Activated naive CD8-positive, alpha-beta T cell treated with anti-CD3 and anti-CD28 coated beads, Interleukin-2, amount 50 U/mL, for 24 hours (primary cell): ENCODE results near the gene GPRC5B.
A peak's percentile ranks its signal among the peaks of the same experiment; 100 is the strongest.

Source experiments
- ATAC-seq: fragments of 150-1000 bp; cut with Tn5 transposase; one replicate; pipeline ENCODE4 v1.10.0; 2021
- DNase-seq: peaks from one replicate; pipeline ENCODE4 v3.0.0; 2021
- H3K27ac Mint-ChIP-seq: one replicate; pipeline ENCODE4 v1.8.0; 2021; ENCODE audit warnings: mild to moderate bottlenecking, mixed read lengths
- H3K27me3 Mint-ChIP-seq: one replicate; pipeline ENCODE4 v1.8.0; 2021; ENCODE audit warnings: mixed read lengths
- H3K36me3 Mint-ChIP-seq: one replicate; pipeline ENCODE4 v1.8.0; 2021; ENCODE audit warnings: low read depth, mixed read lengths
- H3K4me1 Mint-ChIP-seq: one replicate; pipeline ENCODE4 v1.8.0; 2021; ENCODE audit warnings: mixed read lengths
- H3K4me3 Mint-ChIP-seq: one replicate; pipeline ENCODE4 v1.8.0; 2021; ENCODE audit warnings: mild to moderate bottlenecking, moderate library complexity, mixed read lengths
- H3K9me3 Mint-ChIP-seq: one replicate; pipeline ENCODE4 v1.8.0; 2021; ENCODE audit warnings: mixed read lengths

Gene GPRC5B

DNA sequence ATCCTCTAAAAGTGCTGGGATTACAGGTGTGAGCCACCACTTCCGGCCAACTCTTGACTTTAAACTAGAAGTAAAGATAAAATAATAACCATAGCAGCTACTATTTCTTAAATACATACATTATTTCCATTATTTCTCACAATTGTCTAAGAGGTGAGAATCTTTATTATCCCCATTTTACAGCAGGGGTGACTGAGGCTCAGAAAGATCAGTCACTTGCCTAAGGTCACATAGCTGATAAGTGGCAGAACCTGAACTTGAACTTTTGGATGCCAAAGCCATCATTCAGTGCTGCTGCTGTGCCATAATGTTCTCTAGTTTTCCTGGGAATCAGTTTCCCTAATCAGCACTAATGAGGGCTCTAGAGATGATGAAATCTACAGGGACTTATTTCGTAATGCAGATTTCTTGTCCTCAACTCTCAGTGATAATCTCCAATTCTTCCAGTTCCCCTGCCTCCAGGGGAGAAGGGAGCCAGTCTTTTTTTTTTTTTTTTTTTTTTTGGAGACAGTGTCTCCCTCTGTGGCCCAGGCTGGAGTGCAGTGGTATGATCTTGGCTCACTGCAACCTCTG is 25.2 kb upstream of the GPRC5B start:
- no peak for ATAC-seq
- Mint-ChIP-seq H3K9me3 (no peaks in the 10 kb centered on the region), H3K4me1 (peaks cover 7% of the 10 kb centered on the region), H3K27me3 (peaks cover 20% of the 10 kb centered on the region), H3K27ac (no peak overlapping the region), H3K4me3 (no peak overlapping the region), H3K36me3 (no peaks in the 10 kb centered on the region)
- no peak for DNase-seq

DNA sequence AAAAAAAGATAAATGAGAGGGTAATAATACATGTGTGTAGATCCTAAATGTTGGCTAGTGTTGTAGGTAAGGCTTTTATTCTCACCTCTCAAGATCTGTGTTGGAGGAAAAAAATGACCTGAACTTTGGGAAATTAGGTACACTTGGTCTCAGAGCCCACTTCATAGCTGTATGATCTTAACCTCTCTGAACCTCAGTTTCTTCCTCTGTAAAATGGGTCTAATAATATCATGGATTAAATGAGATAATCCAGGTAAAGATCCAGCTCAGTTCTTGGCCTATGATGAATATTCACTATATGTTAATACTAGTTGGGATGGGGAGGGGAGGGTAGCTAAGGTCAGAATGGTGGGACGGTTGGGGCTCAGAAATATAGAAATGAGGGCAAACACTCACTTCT is 24.3 kb upstream of the GPRC5B start:
- ATAC-seq, result no peak
- Mint-ChIP-seq H3K9me3 (no peaks in the 10 kb centered on the region), H3K27me3 (peaks cover 20% of the 10 kb centered on the region)

DNA sequence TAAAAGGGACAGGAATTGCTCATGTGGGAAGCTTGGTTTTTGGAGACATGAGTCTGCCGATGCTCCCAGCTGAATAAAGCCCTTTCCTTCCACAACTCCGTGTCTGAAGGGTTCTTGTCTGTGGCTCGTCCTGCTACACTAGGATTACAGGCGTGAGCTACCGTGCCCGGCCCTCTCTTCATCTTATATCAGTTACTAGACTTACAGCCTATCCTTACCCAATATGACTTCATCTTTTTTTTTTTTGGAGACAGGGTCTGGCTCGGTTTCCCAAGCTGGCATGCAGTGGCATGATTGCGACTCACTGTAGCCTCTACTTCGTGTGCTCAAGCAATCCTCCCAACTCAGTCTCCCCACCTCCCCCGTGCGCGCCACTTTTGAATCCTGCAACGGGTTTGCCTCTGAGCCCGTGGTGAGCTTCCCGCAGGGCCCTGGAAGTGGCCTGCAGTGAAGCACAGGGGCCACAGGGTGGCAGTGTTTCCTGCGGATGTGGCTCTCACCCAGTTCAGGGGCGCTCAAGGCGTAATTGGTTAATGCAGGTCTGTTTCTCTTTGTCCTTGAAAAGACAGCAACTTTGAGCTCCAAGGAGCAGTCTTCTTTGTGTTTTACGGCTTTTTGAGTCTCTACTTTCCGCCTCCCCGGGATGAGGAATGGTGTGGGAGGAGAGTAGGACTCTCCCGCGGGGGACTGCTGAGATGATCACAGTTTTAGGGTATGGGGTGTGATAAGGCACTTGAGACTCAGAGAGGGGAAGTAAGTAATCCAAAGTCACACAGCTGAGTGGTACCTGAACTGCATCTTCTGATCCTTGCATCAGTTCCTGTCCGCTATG is 22.7 kb upstream of the GPRC5B start:
- ATAC-seq, result peak; percentile 81
- no peaks in the 10 kb centered on the region for H3K9me3 Mint-ChIP-seq
- no peak overlapping the region for H3K4me3 Mint-ChIP-seq
- peaks cover 7% of the 10 kb centered on the region for H3K4me1 Mint-ChIP-seq
- no peaks in the 10 kb centered on the region for H3K36me3 Mint-ChIP-seq
- H3K27me3 Mint-ChIP-seq, result peaks cover 20% of the 10 kb centered on the region
- peak; percentile 71 for DNase-seq
- H3K27ac Mint-ChIP-seq, result no peak overlapping the region

More for the DNA sequence above, 24.3 kb upstream of the GPRC5B start:
- Mint-ChIP-seq H3K36me3 (no peaks in the 10 kb centered on the region), H3K4me3 (no peak overlapping the region), H3K27ac (no peak overlapping the region), H3K4me1 (peaks cover 7% of the 10 kb centered on the region)
- no peak for DNase-seq

GRCh38 chr16:19901164-19901563 is 16.5 kb upstream of the GPRC5B start:
- DNase-seq (no peak), ATAC-seq (no peak)
- Mint-ChIP-seq H3K36me3 (no peaks in the 10 kb centered on the region), H3K4me1 (no peaks in the 10 kb centered on the region), H3K4me3 (no peak overlapping the region), H3K9me3 (no peaks in the 10 kb centered on the region), H3K27ac (no peak overlapping the region), H3K27me3 (peaks cover 5% of the 10 kb centered on the region)

DNA sequence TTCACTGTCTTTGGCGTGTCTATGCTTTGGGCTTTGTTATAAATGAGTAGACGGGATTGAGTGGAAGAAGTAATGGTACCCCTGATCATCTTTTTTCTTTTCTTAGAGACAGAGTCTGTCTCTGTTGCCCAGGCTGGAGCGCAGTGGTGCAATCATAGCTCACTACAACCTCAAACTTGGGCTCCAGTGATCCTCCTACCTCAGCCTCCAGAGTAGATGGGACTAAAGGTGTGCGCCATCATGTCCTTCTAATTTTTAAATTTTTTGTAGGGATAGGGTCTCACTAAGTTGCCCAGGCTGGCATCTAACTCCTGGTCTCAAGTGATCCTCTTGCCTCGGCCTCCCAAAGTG is 14.9 kb upstream of the GPRC5B start:
- H3K4me3 Mint-ChIP-seq, result no peak overlapping the region
- H3K27ac Mint-ChIP-seq, result no peak overlapping the region
- H3K36me3 Mint-ChIP-seq, result no peaks in the 10 kb centered on the region
- no peaks in the 10 kb centered on the region for H3K9me3 Mint-ChIP-seq
- DNase-seq, result no peak
- no peaks in the 10 kb centered on the region for H3K4me1 Mint-ChIP-seq
- H3K27me3 Mint-ChIP-seq, result peaks cover 5% of the 10 kb centered on the region
- no peak for ATAC-seq

GRCh38 chr16:19898924-19899604 is 14.4 kb upstream of the GPRC5B start:
- no peak overlapping the region for H3K4me3 Mint-ChIP-seq
- no peaks in the 10 kb centered on the region for H3K36me3 Mint-ChIP-seq
- peak; percentile 53 for DNase-seq
- peaks cover 5% of the 10 kb centered on the region for H3K27me3 Mint-ChIP-seq
- peak; percentile 48 for ATAC-seq
- H3K4me1 Mint-ChIP-seq, result no peaks in the 10 kb centered on the region
- H3K27ac Mint-ChIP-seq, result no peak overlapping the region
- no peaks in the 10 kb centered on the region for H3K9me3 Mint-ChIP-seq

DNA sequence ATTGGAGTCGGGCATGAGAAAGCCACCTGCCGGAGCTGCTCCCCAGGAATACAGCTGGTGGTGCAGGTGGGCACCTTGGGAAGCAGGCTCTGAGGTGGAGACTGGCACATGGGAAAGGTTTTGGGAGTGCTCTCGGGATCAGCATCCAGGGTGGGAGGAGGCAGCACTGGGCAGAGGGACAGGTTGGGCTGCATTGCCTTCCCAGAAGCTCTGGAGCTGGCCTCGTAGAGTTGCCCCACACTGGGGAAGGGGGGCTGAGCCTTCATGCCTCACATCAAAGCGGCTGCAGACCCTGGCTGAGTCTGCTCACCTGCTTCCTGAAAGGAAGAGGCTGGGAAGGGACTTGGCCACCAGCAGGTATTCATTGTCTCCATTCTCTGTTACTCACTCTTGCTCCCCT is 13.5 kb upstream of the GPRC5B start:
- DNase-seq, result no peak
- Mint-ChIP-seq H3K4me3 (no peak overlapping the region), H3K9me3 (no peaks in the 10 kb centered on the region), H3K27ac (no peak overlapping the region), H3K4me1 (no peaks in the 10 kb centered on the region), H3K36me3 (no peaks in the 10 kb centered on the region), H3K27me3 (peaks cover 5% of the 10 kb centered on the region)
- no peak for ATAC-seq

DNA sequence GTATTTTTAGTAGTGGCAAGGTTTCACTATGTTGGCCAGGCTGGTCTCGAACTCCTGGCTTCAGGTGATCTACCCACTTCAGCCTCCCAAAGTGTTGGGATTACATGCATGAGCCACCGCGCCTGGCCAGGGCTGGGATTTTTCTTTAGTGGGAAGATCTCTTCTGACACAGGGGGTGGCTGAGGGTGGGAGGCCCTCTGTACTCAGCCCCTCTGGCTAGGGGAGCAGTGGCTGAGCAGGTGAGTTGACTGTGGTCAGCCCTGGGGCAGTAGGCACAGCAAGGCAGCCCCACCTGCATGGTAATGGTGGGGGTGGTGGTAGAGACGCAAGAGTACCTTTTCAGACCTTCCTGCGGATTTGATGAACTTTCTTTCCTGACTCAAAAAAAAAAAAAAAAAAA is 12.3 kb upstream of the GPRC5B start:
- Mint-ChIP-seq H3K27ac (no peak overlapping the region), H3K9me3 (no peaks in the 10 kb centered on the region), H3K36me3 (no peaks in the 10 kb centered on the region), H3K4me3 (no peak overlapping the region), H3K27me3 (peaks cover 5% of the 10 kb centered on the region), H3K4me1 (no peaks in the 10 kb centered on the region)
- DNase-seq (no peak), ATAC-seq (no peak)

GRCh38 chr16:19894586-19894985 is 9.9 kb upstream of the GPRC5B start:
- DNase-seq (no peak), ATAC-seq (no peak)
- Mint-ChIP-seq H3K27me3 (peaks cover 5% of the 10 kb centered on the region), H3K4me1 (no peaks in the 10 kb centered on the region), H3K4me3 (no peak overlapping the region), H3K9me3 (no peaks in the 10 kb centered on the region), H3K36me3 (no peaks in the 10 kb centered on the region), H3K27ac (no peak overlapping the region)

GRCh38 chr16:19892902-19893301 is 8.3 kb upstream of the GPRC5B start:
- Mint-ChIP-seq H3K27ac (no peak overlapping the region), H3K4me3 (no peak overlapping the region), H3K4me1 (peaks cover 6% of the 10 kb centered on the region), H3K27me3 (peaks cover 6% of the 10 kb centered on the region), H3K36me3 (no peaks in the 10 kb centered on the region), H3K9me3 (no peaks in the 10 kb centered on the region)
- ATAC-seq, result no peak
- DNase-seq, result no peak

DNA sequence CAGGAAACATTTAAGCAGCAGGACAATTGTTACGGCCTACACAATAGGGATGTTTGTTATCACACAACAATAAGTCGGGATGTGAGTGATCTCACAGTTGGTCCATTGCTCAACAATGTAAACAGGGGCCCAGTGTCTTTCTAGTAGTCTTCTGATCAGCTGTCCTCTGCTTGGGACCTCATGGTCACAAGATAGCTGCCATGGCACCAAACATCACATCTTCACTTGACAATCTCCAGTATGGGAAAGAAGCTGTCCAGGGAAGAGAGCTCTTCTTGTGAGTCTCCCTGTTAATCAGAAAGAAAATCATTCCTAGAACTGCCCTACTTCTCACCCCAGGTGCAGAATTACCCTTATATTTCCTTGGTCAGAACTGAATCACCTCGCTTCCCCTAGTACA is 6.3 kb upstream of the GPRC5B start:
- no peak for ATAC-seq
- no peaks in the 10 kb centered on the region for H3K36me3 Mint-ChIP-seq
- no peak overlapping the region for H3K27ac Mint-ChIP-seq
- no peak for DNase-seq
- H3K9me3 Mint-ChIP-seq, result no peaks in the 10 kb centered on the region
- H3K4me1 Mint-ChIP-seq, result peaks cover 15% of the 10 kb centered on the region
- no peak overlapping the region for H3K4me3 Mint-ChIP-seq
- peaks cover 9% of the 10 kb centered on the region for H3K27me3 Mint-ChIP-seq

DNA sequence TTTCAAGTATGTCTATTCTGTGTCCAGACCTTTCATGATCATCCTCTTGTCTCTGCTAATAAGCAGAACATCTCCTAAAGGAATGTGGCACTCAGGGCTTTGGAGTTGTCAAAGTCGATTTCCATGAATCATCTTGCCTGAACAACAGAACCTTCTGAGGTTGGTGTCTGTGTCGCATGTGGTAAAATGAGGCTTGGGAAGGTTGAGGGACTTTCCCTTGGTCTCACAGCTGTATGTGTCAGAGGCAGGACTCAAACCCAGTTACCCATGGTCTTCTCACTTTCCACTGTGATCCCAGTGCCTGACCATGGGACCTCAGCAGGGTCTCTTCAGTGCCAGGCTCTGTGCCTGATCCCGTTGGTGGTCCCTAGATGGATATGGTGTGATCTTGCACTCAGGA is 4.2 kb upstream of the GPRC5B start:
- peak; percentile 9 for DNase-seq
- H3K27me3 Mint-ChIP-seq, result peaks cover 21% of the 10 kb centered on the region
- no peaks in the 10 kb centered on the region for H3K9me3 Mint-ChIP-seq
- peaks cover 25% of the 10 kb centered on the region for H3K4me1 Mint-ChIP-seq
- no peak overlapping the region for H3K4me3 Mint-ChIP-seq
- no peak overlapping the region for H3K27ac Mint-ChIP-seq
- no peaks in the 10 kb centered on the region for H3K36me3 Mint-ChIP-seq
- peak; percentile 76 for ATAC-seq

- Mint-ChIP-seq H3K27ac (peak overlapping the region; percentile 54), H3K27me3 (peaks cover 38% of the 10 kb centered on the region), H3K4me3 (peak overlapping the region; percentile 75), H3K36me3 (no peaks in the 10 kb centered on the region), H3K4me1 (peaks cover 25% of the 10 kb centered on the region), H3K9me3 (no peaks in the 10 kb centered on the region)
- ATAC-seq, result peak; percentile 56
- DNase-seq, result peak; percentile 86
Measured at GRCh38 chr16:19886073-19886941, 1.7 kb upstream of the GPRC5B start.

DNA sequence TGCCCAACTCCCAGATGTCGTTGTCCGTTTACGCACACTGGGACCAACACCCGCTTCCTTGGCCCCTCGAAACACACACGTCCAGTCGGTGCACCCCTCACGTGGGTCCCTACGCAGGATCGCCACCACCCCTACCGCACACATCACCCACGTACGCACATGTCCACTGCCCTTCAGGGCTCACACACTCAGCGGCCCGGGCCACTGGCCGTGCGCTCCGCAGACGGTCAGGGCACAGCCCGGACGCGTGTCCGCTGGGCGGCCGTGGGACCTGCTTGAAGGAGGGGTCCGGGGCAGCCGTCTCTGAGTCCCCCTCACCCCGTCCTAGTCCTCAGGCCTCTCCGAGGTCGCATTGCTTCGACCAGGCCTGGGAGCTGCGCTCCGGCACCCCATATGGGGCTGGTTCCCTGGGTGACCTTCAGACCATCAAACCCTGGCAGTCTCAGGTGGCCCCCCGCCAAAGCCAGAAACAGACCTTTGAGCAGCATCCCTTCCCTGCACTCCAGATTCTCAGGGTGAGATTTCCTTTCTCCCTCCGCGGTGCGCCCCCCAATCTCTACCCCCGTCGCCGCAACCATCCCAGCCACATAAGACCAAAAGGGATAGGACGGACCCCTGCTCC is 914 bp upstream of the GPRC5B start:
- peaks cover 41% of the 10 kb centered on the region for H3K27me3 Mint-ChIP-seq
- H3K4me3 Mint-ChIP-seq, result peak overlapping the region; percentile 75
- no peak overlapping the region for H3K27ac Mint-ChIP-seq
- H3K36me3 Mint-ChIP-seq, result no peaks in the 10 kb centered on the region
- no peak for ATAC-seq
- H3K9me3 Mint-ChIP-seq, result no peaks in the 10 kb centered on the region
- peak; percentile 13 for DNase-seq
- peaks cover 25% of the 10 kb centered on the region for H3K4me1 Mint-ChIP-seq
